Measurements from ENCODE around the gene PIRT. TPM values are rescaled to one million over a fixed set of nuclear protein-coding genes. Genes with fewer than 3 reads are reported as not detected.

Gene PIRT
- total and polyA plus RNA-seq, 2 of the 8 experiments (the other 6 are each of a cell fraction or from before 2014, with no cell fraction given) = 0.03 TPM; not detected in 1

DNA sequence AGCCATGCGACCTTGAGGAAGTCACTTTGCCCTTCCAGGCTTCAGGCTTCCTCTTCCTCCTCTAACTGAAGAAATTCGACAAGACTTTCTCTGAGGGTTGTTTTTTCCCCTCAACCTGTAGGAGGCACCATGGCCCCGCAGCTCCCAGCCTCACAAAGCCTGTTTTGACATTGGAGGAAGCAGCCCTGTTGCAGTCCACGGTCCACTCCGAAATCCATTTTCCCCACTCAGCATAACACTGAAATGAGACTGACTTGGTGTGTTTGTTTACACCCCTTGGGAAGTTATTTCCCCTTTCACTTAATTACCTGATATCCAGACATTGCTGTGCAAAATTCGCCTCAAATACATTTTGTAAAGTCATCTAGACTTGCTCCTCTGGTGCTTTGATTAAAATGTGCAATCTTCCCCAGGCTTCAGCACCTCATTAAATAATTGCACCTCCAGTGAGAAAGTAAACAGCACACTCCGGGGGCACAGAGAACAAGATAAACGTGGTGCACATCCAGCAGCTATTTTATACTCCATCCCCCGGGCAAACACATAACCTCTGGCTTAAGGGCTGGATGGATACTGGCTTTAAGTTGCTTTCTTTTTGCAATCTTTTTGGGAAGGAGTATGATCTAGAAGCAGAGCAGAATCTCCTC lies 41.4 kb upstream of the PIRT start (continued):
- TF ChIP-seq CHD7 (IDR thresholded peaks at IDR 0.05; ENCODE audit: insufficient replicate concordance, low read length) (no peak), YY1 (IDR thresholded peaks at IDR 0.05; ENCODE audit: low read depth, low read length) (no peak; the same call in 1 of the 2 replicates), RAD21 (IDR thresholded peaks at IDR 0.05 in 1 of 2, conservative IDR thresholded peaks at IDR 0.05 in 1 of 2; ENCODE audit: low read depth in 2 of 2, low read length in 2 of 2) (peak; percentile 96 to 97), NANOG (IDR thresholded peaks at IDR 0.05; ENCODE audit: insufficient read depth, low read depth, low read length, poor library complexity, severe bottlenecking) (no peak), BACH1 (IDR thresholded peaks at IDR 0.05; ENCODE audit: low read length) (no peak)
- TF ChIP-seq, protein P1, sequence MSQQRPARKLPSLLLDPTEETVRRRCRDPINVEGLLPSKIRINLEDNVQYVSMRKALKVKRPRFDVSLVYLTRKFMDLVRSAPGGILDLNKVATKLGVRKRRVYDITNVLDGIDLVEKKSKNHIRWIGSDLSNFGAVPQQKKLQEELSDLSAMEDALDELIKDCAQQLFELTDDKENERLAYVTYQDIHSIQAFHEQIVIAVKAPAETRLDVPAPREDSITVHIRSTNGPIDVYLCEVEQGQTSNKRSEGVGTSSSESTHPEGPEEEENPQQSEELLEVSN (IDR thresholded peaks at IDR 0.05) = no peak
- TF ChIP-seq, protein P2, sequence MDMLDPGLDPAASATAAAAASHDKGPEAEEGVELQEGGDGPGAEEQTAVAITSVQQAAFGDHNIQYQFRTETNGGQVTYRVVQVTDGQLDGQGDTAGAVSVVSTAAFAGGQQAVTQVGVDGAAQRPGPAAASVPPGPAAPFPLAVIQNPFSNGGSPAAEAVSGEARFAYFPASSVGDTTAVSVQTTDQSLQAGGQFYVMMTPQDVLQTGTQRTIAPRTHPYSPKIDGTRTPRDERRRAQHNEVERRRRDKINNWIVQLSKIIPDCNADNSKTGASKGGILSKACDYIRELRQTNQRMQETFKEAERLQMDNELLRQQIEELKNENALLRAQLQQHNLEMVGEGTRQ (IDR thresholded peaks at IDR 0.05; ENCODE audit: low read length) = no peak

Measured in H1 (cell line).